MCF 10A (cell line): ENCODE measurements around the gene NGFR. TPM values are rescaled to one million over a fixed set of nuclear protein-coding genes. Genes with fewer than 3 reads are reported as not detected.

Source experiments
- BruUV-seq: library from RNA; stranded (reverse); fragments of 400-500 nt; replicated peaks from 2 replicates; lab custom pipeline; 2021; lab: Mats Ljungman, UMichigan
- CTCF ChIA-PET: fragments of 300-600 bp; sonication (Branson Sonifier 250); formaldehyde crosslinking; extraction: SDS; loops from one replicate; lab custom pipeline; 2021; ENCODE audit warnings: antibody characterized with exemption, inconsistent platforms; lab: Yijun Ruan, JAX
- POLR2A ChIA-PET: fragments of 300-600, 350-650 bp; sonication (Branson Sonifier 250); formaldehyde crosslinking; extraction: SDS; loops from one replicate; lab custom pipeline; 2020; ENCODE audit warnings: antibody characterized with exemption, inconsistent platforms; lab: Yijun Ruan, JAX
- DNase-seq: peaks from one replicate; pipeline ENCODE4 v3.0.0-alpha.2; 2018; ENCODE audit not compliant: unreplicated experiment
- H3K27ac Mint-ChIP-seq: one replicate; pipeline ENCODE4 v1.8.0; 2022; ENCODE audit warnings: mild to moderate bottlenecking, low read depth, mixed read lengths; ENCODE audit not compliant: unreplicated experiment
- H3K27me3 Mint-ChIP-seq: one replicate; pipeline ENCODE4 v1.8.0; 2022; ENCODE audit warnings: mixed read lengths; ENCODE audit not compliant: insufficient read depth, unreplicated experiment
- H3K36me3 Mint-ChIP-seq: one replicate; pipeline ENCODE4 v1.8.0; 2022; ENCODE audit warnings: mild to moderate bottlenecking, moderate library complexity, mixed read lengths; ENCODE audit not compliant: insufficient read depth, unreplicated experiment
- H3K4me1 Mint-ChIP-seq: one replicate; pipeline ENCODE4 v1.8.0; 2022; ENCODE audit warnings: mixed read lengths; ENCODE audit not compliant: insufficient read depth, unreplicated experiment
- H3K4me3 Mint-ChIP-seq: one replicate; pipeline ENCODE4 v1.8.0; 2022; ENCODE audit warnings: mild to moderate bottlenecking, moderate library complexity, mixed read lengths; ENCODE audit not compliant: unreplicated experiment
- H3K9me3 Mint-ChIP-seq: one replicate; pipeline ENCODE4 v1.8.0; 2022; ENCODE audit warnings: mixed read lengths; ENCODE audit not compliant: unreplicated experiment
- CTCF ChIP-seq: fragments of 200-600 bp; IDR thresholded peaks from one replicate; pipeline ENCODE4 v1.8.0; 2022; ENCODE audit warnings: antibody characterized with exemption, mild to moderate bottlenecking; ENCODE audit not compliant: unreplicated experiment
- intact Hi-C: fragments of 100-400 bp; cut with micrococcal nuclease; formaldehyde crosslinking; loops from 2 replicates; pipeline ENCODE4 v1.14.1; 2022
- total RNA-seq: library from RNA; stranded (reverse); gene quantifications from 2 replicates; pipeline ENCODE4 v1.2.3, GENCODE V29; 2022

The NGFR gene
- total RNA-seq, 1 experiment from 2014 or later = 0.26 TPM

DNA sequence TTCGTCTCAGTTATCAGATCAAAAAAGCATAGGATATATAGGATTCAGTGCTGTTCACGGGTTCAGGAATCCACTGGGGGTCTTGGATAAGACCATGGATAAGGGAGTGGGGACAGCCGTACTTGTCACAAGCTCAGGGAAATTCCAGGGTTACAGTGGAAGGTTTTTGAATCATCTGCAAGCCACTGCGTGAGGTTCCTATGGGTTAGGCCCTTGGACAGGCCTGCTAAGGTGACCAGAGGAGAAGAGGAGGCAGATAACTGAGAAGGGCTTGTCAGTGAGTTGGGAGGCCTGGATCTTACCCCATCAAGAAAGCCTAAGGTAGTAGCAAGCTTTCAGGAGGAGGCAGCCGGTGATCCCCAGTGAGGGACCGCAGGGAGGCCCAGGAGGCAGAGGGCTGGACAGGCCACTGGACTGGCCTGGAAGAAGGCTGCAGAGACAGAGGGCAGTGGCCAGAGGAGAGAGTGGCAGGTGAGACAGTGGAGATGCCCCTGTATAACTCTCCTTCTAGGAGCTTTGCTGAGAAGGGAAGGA, 27.3 kb downstream of the NGFR start:
- H3K4me3 Mint-ChIP-seq = no peak overlapping the region
- intact Hi-C loops = no loop called here
- peaks cover 6% of the 10 kb centered on the region for H3K4me1 Mint-ChIP-seq
- no TSS peak for BruUV-seq
- DNase-seq = no peak
- ChIA-PET POLR2A (interaction anchor here (2.0 to 2.3 kb wide), 2 partner anchors 15 to 21 kb away, joined by 10 to 13 read pairs; no protein-coding TSS in a partner anchor), CTCF (interaction anchor here (0.9 to 3.1 kb wide), 5 partner anchors 12 to 746 kb away, joined by 3 to 7 read pairs (median 5); no protein-coding TSS in a partner anchor)
- H3K9me3 Mint-ChIP-seq = no peaks in the 10 kb centered on the region
- H3K27me3 Mint-ChIP-seq = no peaks in the 10 kb centered on the region
- no peak overlapping the region for H3K27ac Mint-ChIP-seq
- TF ChIP-seq CTCF = no peak
- H3K36me3 Mint-ChIP-seq = no peaks in the 10 kb centered on the region

DNA sequence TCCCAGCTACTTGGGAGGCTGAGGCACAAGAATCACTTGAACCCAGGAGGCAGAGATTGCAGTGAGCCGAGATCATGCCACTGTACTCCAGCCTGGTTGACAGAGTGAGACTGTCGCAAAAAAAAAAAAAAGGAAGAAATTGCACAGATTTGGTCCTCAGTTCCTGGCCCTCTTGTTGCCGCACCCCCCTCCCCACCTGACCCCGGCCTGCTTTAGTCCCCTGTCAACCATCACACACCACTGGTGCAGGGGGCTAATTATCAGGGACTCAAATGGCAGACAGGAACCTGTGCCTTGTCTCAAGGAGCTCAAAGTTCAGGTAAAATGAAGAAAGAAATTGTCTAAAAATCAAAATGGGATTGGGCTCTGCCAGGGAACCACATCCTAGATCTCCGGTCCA, 28.1 kb downstream of the NGFR start:
- Mint-ChIP-seq H3K36me3 (no peaks in the 10 kb centered on the region), H3K27me3 (peaks cover under 1% of the 10 kb centered on the region), H3K4me1 (peaks cover 6% of the 10 kb centered on the region), H3K9me3 (no peaks in the 10 kb centered on the region), H3K4me3 (no peak overlapping the region), H3K27ac (peak overlapping the region; percentile 64)
- intact Hi-C loops = no loop called here
- ChIA-PET POLR2A (interaction anchor here (0.6 to 2.3 kb wide), 10 partner anchors 8 to 168 kb away, joined by 3 to 15 read pairs (median 4); partner anchors contain the start of gene PHB1), CTCF (interaction anchor here (0.7 to 3.1 kb wide), 6 partner anchors 11 to 88 kb away, joined by 3 to 8 read pairs (median 6); no protein-coding TSS in a partner anchor)
- BruUV-seq = no TSS peak
- no peak for DNase-seq
- TF ChIP-seq CTCF = no peak

DNA sequence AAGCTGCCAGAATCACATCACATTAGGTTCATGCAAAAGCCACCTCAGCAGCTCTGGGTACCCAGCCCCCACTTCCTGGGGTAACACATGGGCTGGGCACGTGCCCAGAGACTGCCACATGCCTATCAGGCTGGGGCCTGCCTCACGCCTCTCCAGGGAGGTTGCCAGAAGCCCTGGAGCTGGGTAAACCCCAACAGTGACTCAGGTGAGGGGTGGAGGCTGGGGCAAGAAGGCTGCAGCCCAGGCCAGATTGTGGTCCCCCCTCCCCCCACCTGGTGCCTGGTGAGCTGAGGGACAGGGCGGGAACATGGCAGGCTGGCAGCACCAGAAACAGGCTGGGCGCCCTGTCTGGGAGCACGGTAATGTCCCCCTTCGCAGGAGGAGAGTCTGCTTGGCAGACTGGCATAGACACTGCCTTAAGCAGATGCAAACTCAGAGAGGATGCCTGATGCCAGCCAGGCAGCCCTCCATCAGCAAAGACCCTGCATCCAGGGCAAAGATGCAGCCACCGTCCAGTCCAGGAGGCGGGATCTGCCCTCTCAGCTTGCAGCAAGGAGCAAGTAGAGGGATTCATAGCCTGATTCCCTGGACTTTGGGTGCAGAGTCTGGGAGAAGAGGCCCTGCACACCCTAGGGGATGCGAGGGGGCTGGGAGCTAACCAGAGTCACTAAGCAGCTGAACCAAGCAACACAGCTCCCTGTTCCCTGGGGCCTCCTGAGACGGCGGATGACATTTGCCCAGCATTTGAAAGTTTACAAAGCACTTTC, 28.8 kb downstream of the NGFR start:
- no peak for TF ChIP-seq CTCF
- peak; percentile 95 for DNase-seq
- intact Hi-C loops = no loop called here
- POLR2A ChIA-PET = interaction anchor here (0.6 to 2.3 kb wide), 13 partner anchors 9 to 167 kb away, joined by 3 to 15 read pairs (median 4); partner anchors contain the start of gene PHB1
- no TSS peak for BruUV-seq
- no peaks in the 10 kb centered on the region for H3K36me3 Mint-ChIP-seq
- H3K4me3 Mint-ChIP-seq = no peak overlapping the region
- H3K27me3 Mint-ChIP-seq = peaks cover 7% of the 10 kb centered on the region
- CTCF ChIA-PET = interaction anchor here (0.6 to 3.1 kb wide), 7 partner anchors 12 to 157 kb away, joined by 3 to 8 read pairs (median 6); no protein-coding TSS in a partner anchor
- H3K9me3 Mint-ChIP-seq = no peaks in the 10 kb centered on the region
- peak overlapping the region; percentile 64 for H3K27ac Mint-ChIP-seq
- peaks cover 6% of the 10 kb centered on the region for H3K4me1 Mint-ChIP-seq
